Activated naive CD8-positive, alpha-beta T cell treated with anti-CD3 and anti-CD28 coated beads, Interleukin-2, amount 10 ng/mL, durations not matched to agents 7 days and 5 days (primary cell): ENCODE data around the gene RRAD. TPM values are rescaled to one million over a fixed set of nuclear protein-coding genes. Genes with fewer than 3 reads are reported as not detected.

ENCODE experiments used
- ATAC-seq: fragments of 150-1000 bp; cut with Tn5 transposase; one replicate; pipeline ENCODE4 v1.10.0; 2021; ENCODE audit warnings: low read depth, moderate library complexity
- POLR2A ChIA-PET: fragments of 350-600 bp; sonication (Branson Sonifier 250); formaldehyde crosslinking; loops from one replicate; lab custom pipeline; 2021; ENCODE audit warnings: antibody characterized with exemption; lab: Charles Lee
- DNase-seq: peaks from one replicate; pipeline ENCODE4 v3.0.0; 2021
- H3K27ac Mint-ChIP-seq: one replicate; pipeline ENCODE4 v1.8.0; 2022; ENCODE audit warnings: mild to moderate bottlenecking, mixed read lengths
- H3K27me3 Mint-ChIP-seq: one replicate; pipeline ENCODE4 v1.8.0; 2022; ENCODE audit warnings: mild to moderate bottlenecking, moderate library complexity, mixed read lengths
- H3K36me3 Mint-ChIP-seq: one replicate; pipeline ENCODE4 v1.8.0; 2021; ENCODE audit warnings: mild to moderate bottlenecking, mixed read lengths
- H3K4me1 Mint-ChIP-seq: one replicate; pipeline ENCODE4 v1.8.0; 2021; ENCODE audit warnings: mixed read lengths
- H3K4me3 Mint-ChIP-seq: one replicate; pipeline ENCODE4 v1.8.0; 2022; ENCODE audit warnings: mild to moderate bottlenecking, moderate library complexity, mixed read lengths
- H3K9me3 Mint-ChIP-seq: one replicate; pipeline ENCODE4 v1.8.0; 2021; ENCODE audit warnings: mixed read lengths
- total RNA-seq, 2 experiments: library from RNA; stranded (reverse); gene quantifications; one replicate each; pipeline ENCODE4 v1.2.3, GENCODE V29; 2021

RRAD gene
- total RNA-seq, 2 experiments from 2014 or later = 0.60 to 0.61 TPM

GRCh38 chr16:66894055-66894454 lies 31.3 kb downstream of the RRAD start:
- no peaks in the 10 kb centered on the region for H3K9me3 Mint-ChIP-seq
- H3K4me1 Mint-ChIP-seq = peaks cover 13% of the 10 kb centered on the region
- H3K27ac Mint-ChIP-seq = peak overlapping the region; percentile 65
- H3K27me3 Mint-ChIP-seq = peaks cover 3% of the 10 kb centered on the region
- ATAC-seq = no peak
- peaks cover 2% of the 10 kb centered on the region for H3K36me3 Mint-ChIP-seq
- DNase-seq = no peak
- POLR2A ChIA-PET = interaction anchor here (0.6 to 1.8 kb wide), 4 partner anchors 14 to 21 kb away, joined by 3 to 7 read pairs (median 4); partner anchors contain the start of gene PDP2
- H3K4me3 Mint-ChIP-seq = no peak overlapping the region

- Mint-ChIP-seq H3K4me3 (no peak overlapping the region), H3K27ac (no peak overlapping the region), H3K9me3 (no peaks in the 10 kb centered on the region), H3K36me3 (peaks cover 8% of the 10 kb centered on the region), H3K4me1 (peaks cover 19% of the 10 kb centered on the region), H3K27me3 (no peaks in the 10 kb centered on the region)
- POLR2A ChIA-PET = interaction anchor here (0.9 to 1.2 kb wide), 4 partner anchors 10 to 17 kb away, joined by 3 to 5 read pairs (median 3); no protein-coding TSS in a partner anchor
- DNase-seq (no peak), ATAC-seq (no peak)
Observed at GRCh38 chr16:66891797-66892196, 33.5 kb downstream of the RRAD start.

DNA sequence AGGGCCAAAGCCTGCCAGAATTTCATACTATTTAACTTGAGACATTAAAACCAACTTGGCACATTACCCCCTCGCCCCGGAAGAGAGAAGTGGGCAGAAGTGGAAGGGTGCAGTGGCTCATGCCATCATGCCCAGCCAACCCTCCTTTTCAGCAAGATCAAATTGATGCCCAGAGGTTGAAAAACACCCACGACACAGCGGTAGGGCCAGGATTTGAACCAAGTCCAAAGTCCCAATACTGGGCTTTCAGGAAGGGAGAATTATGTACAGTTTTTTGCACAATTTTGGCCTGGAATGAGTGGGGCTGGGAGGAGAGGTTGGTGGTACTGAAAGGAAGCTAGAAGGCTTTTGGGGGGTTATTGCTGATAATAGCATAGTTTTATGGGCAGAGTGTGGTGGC lies 34.0 kb downstream of the RRAD start:
- peaks cover 8% of the 10 kb centered on the region for H3K36me3 Mint-ChIP-seq
- no peaks in the 10 kb centered on the region for H3K9me3 Mint-ChIP-seq
- no peak overlapping the region for H3K27ac Mint-ChIP-seq
- ATAC-seq = no peak
- POLR2A ChIA-PET = interaction anchor here (1.2 kb wide), 1 partner anchor 14 kb away, joined by 3 read pairs; no protein-coding TSS in a partner anchor
- no peaks in the 10 kb centered on the region for H3K27me3 Mint-ChIP-seq
- H3K4me1 Mint-ChIP-seq = peaks cover 20% of the 10 kb centered on the region
- DNase-seq = no peak
- H3K4me3 Mint-ChIP-seq = no peak overlapping the region

DNA sequence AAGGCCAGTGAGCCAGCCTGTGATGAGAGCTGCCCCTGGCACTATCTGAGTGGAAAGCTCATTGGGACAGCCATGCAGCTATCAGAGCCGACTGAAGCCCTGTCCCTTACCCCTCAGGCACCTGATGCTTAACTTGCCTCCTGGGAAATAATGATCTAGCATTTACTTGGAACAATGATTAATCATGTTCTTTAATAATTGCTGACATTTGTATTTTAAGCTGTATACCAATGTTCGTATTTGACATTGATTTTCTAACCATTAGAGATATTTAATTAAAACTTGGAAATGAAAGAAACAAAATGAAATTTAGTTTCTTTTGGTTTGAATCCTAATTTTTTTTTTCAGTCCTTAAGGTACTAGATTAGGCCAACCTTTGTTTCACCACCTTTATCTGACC lies 34.5 kb downstream of the RRAD start:
- Mint-ChIP-seq H3K27me3 (no peaks in the 10 kb centered on the region), H3K27ac (no peak overlapping the region), H3K9me3 (no peaks in the 10 kb centered on the region), H3K4me1 (peaks cover 22% of the 10 kb centered on the region), H3K4me3 (no peak overlapping the region), H3K36me3 (peaks cover 9% of the 10 kb centered on the region)
- POLR2A ChIA-PET = interaction anchor here (0.7 kb wide), 1 partner anchor 11 kb away, joined by 3 read pairs; the partner anchor contains the start of gene PDP2
- DNase-seq (no peak), ATAC-seq (no peak)

- POLR2A ChIA-PET = no interaction called here
- no peak overlapping the region for H3K4me3 Mint-ChIP-seq
- no peaks in the 10 kb centered on the region for H3K9me3 Mint-ChIP-seq
- H3K27ac Mint-ChIP-seq = no peak overlapping the region
- no peaks in the 10 kb centered on the region for H3K27me3 Mint-ChIP-seq
- peaks cover 16% of the 10 kb centered on the region for H3K36me3 Mint-ChIP-seq
- H3K4me1 Mint-ChIP-seq = peaks cover 32% of the 10 kb centered on the region
- DNase-seq (no peak), ATAC-seq (no peak)
Observed at GRCh38 chr16:66889622-66890021, 35.7 kb downstream of the RRAD start.

- H3K9me3 Mint-ChIP-seq = no peaks in the 10 kb centered on the region
- DNase-seq (no peak), ATAC-seq (no peak)
- peaks cover 16% of the 10 kb centered on the region for H3K36me3 Mint-ChIP-seq
- POLR2A ChIA-PET = no interaction called here
- no peak overlapping the region for H3K4me3 Mint-ChIP-seq
- H3K4me1 Mint-ChIP-seq = peaks cover 33% of the 10 kb centered on the region
- H3K27ac Mint-ChIP-seq = no peak overlapping the region
- no peaks in the 10 kb centered on the region for H3K27me3 Mint-ChIP-seq
Observed at GRCh38 chr16:66888647-66889615, 36.4 kb downstream of the RRAD start.

DNA sequence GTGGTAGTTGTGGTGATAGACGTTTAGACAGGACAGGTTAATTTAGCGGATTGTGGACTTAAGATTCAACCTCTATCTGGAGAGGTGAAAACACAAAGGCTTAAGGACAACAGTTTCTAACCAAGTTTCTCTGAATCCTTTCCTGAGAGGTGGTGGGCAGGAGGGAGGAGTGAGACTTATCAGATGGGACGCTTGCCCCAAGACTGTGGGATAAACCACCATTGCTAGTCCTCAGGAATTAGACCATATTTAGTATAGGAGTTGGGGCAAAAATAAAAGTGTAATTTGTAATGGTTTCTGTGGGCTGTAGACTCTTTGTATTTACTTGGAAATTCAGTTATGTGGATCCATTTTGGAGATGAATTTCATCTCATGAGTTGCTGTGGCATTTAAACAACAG lies 38.4 kb downstream of the RRAD start:
- peaks cover 14% of the 10 kb centered on the region for H3K36me3 Mint-ChIP-seq
- POLR2A ChIA-PET = no interaction called here
- peaks cover 28% of the 10 kb centered on the region for H3K4me1 Mint-ChIP-seq
- H3K4me3 Mint-ChIP-seq = no peak overlapping the region
- no peaks in the 10 kb centered on the region for H3K9me3 Mint-ChIP-seq
- no peaks in the 10 kb centered on the region for H3K27me3 Mint-ChIP-seq
- H3K27ac Mint-ChIP-seq = no peak overlapping the region
- ATAC-seq (no peak), DNase-seq (no peak)

- Mint-ChIP-seq H3K36me3 (peaks cover 14% of the 10 kb centered on the region), H3K27ac (no peak overlapping the region), H3K9me3 (no peaks in the 10 kb centered on the region), H3K4me3 (no peak overlapping the region), H3K4me1 (peaks cover 33% of the 10 kb centered on the region), H3K27me3 (no peaks in the 10 kb centered on the region)
- no peak for ATAC-seq
- POLR2A ChIA-PET = no interaction called here
- DNase-seq = no peak
Observed at GRCh38 chr16:66886321-66886720, 39.0 kb downstream of the RRAD start.

DNA sequence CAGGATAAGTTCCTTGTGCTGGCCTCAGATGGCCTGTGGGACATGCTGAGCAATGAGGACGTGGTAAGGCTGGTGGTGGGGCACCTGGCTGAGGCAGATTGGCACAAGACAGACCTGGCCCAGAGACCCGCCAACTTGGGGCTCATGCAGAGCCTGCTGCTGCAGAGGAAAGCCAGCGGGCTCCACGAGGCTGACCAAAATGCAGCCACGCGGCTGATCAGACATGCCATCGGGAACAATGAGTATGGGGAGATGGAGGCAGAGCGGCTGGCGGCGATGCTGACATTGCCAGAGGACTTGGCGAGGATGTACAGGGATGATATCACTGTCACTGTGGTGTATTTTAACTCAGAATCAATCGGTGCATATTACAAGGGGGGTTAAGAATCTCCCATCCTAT lies 39.8 kb downstream of the RRAD start:
- H3K4me3 Mint-ChIP-seq = no peak overlapping the region
- no peak overlapping the region for H3K27ac Mint-ChIP-seq
- H3K4me1 Mint-ChIP-seq = peaks cover 33% of the 10 kb centered on the region
- DNase-seq = no peak
- no peak for ATAC-seq
- no peaks in the 10 kb centered on the region for H3K27me3 Mint-ChIP-seq
- H3K9me3 Mint-ChIP-seq = no peaks in the 10 kb centered on the region
- H3K36me3 Mint-ChIP-seq = peaks cover 14% of the 10 kb centered on the region
- POLR2A ChIA-PET = no interaction called here

GRCh38 chr16:66882702-66883101 lies 42.6 kb downstream of the RRAD start:
- H3K4me3 Mint-ChIP-seq = no peak overlapping the region
- peaks cover 49% of the 10 kb centered on the region for H3K4me1 Mint-ChIP-seq
- no peaks in the 10 kb centered on the region for H3K9me3 Mint-ChIP-seq
- no peak overlapping the region for H3K27ac Mint-ChIP-seq
- POLR2A ChIA-PET = interaction anchor here (1.2 kb wide), 1 partner anchor 10 kb away, joined by 3 read pairs; no protein-coding TSS in a partner anchor
- ATAC-seq (no peak), DNase-seq (no peak)
- H3K27me3 Mint-ChIP-seq = no peaks in the 10 kb centered on the region
- peaks cover 15% of the 10 kb centered on the region for H3K36me3 Mint-ChIP-seq

GRCh38 chr16:66881964-66882508 lies 43.3 kb downstream of the RRAD start:
- Mint-ChIP-seq H3K27me3 (no peaks in the 10 kb centered on the region), H3K9me3 (no peaks in the 10 kb centered on the region), H3K36me3 (peaks cover 10% of the 10 kb centered on the region), H3K4me1 (peaks cover 46% of the 10 kb centered on the region), H3K4me3 (peak overlapping the region; percentile 72), H3K27ac (no peak overlapping the region)
- POLR2A ChIA-PET = interaction anchor here (1.0 to 1.5 kb wide), 4 partner anchors 9 to 131 kb away, joined by 3 to 6 read pairs (median 5); no protein-coding TSS in a partner anchor
- ATAC-seq (no peak), DNase-seq (no peak)

- DNase-seq = no peak
- POLR2A ChIA-PET = interaction anchor here (1.0 to 1.9 kb wide), 6 partner anchors 9 to 132 kb away, joined by 3 to 9 read pairs (median 6); partner anchors contain the start of gene NAE1
- no peaks in the 10 kb centered on the region for H3K27me3 Mint-ChIP-seq
- peaks cover 10% of the 10 kb centered on the region for H3K36me3 Mint-ChIP-seq
- H3K27ac Mint-ChIP-seq = no peak overlapping the region
- peak overlapping the region; percentile 72 for H3K4me3 Mint-ChIP-seq
- no peak for ATAC-seq
- peaks cover 42% of the 10 kb centered on the region for H3K4me1 Mint-ChIP-seq
- no peaks in the 10 kb centered on the region for H3K9me3 Mint-ChIP-seq
Observed at GRCh38 chr16:66881560-66881959, 43.8 kb downstream of the RRAD start.

GRCh38 chr16:66881014-66881417 lies 44.3 kb downstream of the RRAD start:
- H3K9me3 Mint-ChIP-seq = no peaks in the 10 kb centered on the region
- no peaks in the 10 kb centered on the region for H3K27me3 Mint-ChIP-seq
- H3K4me3 Mint-ChIP-seq = peak overlapping the region; percentile 100
- H3K36me3 Mint-ChIP-seq = peaks cover 10% of the 10 kb centered on the region
- H3K27ac Mint-ChIP-seq = peak overlapping the region; percentile 54
- POLR2A ChIA-PET = interaction anchor here (1.0 to 1.9 kb wide), 10 partner anchors 8 to 295 kb away, joined by 3 to 9 read pairs (median 5); partner anchors contain the start of genes CBFB and NAE1
- DNase-seq (no peak), ATAC-seq (peak; percentile 11)
- H3K4me1 Mint-ChIP-seq = peaks cover 42% of the 10 kb centered on the region
